ENCODE results near the gene KAT2B. TPM values are rescaled to one million over a fixed set of nuclear protein-coding genes. Genes with fewer than 3 reads are reported as not detected.

Gene KAT2B
- total RNA-seq, 2 donors from 2014 or later, result 25.0 to 70.5 TPM

- no peaks in the 10 kb centered on the region for H3K27me3 ChIP-seq
- no peaks in the 10 kb centered on the region for H3K9me3 ChIP-seq
- H3K27ac ChIP-seq, result no peak overlapping the region
- H3K36me3 ChIP-seq, result no peaks in the 10 kb centered on the region
- H3K4me1 ChIP-seq, result peaks cover 0 to 62% of the 10 kb centered on the region in 2 donors
- no peak for DNase-seq (ENCODE audit: low spot score)
- no peak for TF ChIP-seq CTCF (IDR thresholded peaks at IDR 0.05)
- H3K4me3 ChIP-seq, result no peak overlapping the region
These were observed 12.6 kb downstream of the KAT2B start for GRCh38 chr3:20052851-20053250.

DNA sequence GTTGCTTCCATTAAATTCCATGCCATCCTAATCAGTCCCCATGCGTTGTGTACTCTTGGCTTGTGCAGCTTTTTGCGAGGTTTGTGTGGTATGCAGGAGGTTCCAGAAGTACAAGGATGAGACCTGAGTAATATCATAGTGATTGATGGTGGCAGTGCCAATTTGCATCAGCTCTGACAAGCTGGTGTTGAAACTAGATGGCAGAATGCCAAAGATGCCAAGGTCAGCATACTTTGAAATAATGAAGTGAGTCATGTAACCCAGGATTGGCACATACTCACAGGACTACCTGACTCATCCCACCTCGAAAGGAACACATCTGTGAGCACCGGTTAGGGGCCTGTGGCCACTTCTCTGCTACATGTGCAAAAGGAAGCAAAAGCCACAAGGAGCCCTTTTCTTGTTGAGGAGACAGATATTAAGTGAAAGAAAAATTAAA, 14.3 kb downstream of the KAT2B start:
- Histone ChIP-seq H3K27me3 (no peaks in the 10 kb centered on the region), H3K9me3 (no peaks in the 10 kb centered on the region), H3K27ac (peak overlapping the region; percentile 58 to 84), H3K4me1 (peaks cover 0 to 55% of the 10 kb centered on the region in 2 donors), H3K36me3 (no peaks in the 10 kb centered on the region), H3K4me3 (no peak overlapping the region)
- no peak for TF ChIP-seq CTCF (IDR thresholded peaks at IDR 0.05)
- DNase-seq (ENCODE audit: low spot score), result peak; percentile 71

- DNase-seq (ENCODE audit: low spot score), result no peak
- no peak for TF ChIP-seq CTCF (IDR thresholded peaks at IDR 0.05)
- Histone ChIP-seq H3K4me3 (no peak overlapping the region), H3K27me3 (no peaks in the 10 kb centered on the region), H3K27ac (peak overlapping the region; percentile 58 to 84), H3K4me1 (peaks cover 0 to 55% of the 10 kb centered on the region in 2 donors), H3K36me3 (no peaks in the 10 kb centered on the region), H3K9me3 (no peaks in the 10 kb centered on the region)
These were observed 15.0 kb downstream of the KAT2B start for GRCh38 chr3:20055020-20055775.

DNA sequence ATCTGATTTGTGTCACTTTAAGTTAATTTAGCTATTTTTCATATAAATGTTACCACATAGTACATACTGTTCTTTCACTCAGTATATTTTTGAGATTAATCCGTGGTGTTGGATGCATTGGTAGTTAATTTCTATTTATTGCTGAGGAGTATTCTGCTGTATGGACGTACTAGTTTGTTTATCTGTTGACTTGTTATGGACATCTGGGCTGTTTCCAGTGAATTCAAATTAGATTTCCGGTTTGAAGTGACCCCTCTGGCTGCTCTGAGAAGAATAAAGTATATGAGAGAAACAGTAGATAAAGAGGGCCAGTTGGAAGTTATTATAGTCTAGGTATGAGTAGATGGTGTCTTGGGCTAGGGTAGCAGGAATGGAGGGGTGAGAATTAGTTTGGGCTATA, 15.6 kb downstream of the KAT2B start:
- TF ChIP-seq CTCF (IDR thresholded peaks at IDR 0.05), result no peak
- H3K4me1 ChIP-seq, result peaks cover 0 to 58% of the 10 kb centered on the region in 2 donors
- DNase-seq (ENCODE audit: low spot score), result no peak

DNA sequence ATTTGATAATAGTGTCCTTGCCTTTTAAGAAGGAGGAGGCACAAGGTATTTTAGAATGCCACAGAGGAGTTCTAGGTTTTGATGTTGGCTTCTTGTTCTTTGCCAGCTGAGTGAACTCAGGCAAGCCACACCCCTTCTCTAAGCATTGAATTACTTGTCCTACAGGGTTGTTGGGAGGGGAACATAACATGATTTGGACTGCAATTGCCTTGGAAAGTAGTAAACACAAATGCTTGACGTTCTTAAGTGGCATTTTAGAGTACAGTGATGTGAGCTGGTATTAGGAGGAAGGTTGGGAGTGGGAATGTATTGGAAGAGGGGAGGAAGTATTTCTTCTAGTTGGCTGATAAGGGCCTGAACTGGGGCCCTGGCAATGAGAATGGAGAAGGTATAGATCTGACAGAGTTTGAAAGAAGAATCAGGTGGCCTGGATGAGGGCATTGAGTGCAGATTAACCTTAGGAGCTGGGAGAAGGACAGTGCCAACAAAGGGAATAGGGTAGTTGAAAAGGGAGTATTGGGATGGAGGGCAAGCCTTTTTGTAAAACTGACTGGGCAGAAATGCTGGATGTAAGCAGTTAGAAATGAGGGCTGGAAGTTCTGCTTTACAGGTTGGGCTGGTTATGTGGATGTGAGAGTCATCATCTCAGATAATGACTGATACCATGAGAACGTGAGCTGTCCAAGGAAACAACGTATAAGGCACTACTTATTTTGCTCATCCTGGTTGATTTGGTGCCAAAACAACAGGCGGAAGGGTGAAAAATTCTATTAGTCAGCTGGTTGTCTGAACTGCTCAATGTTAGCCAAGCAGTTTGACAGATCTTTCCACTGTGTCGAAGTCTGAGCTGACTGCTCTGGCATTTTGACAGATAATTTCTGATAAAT, 16.7 kb downstream of the KAT2B start:
- Histone ChIP-seq H3K27ac (peak overlapping the region; percentile 70 to 84), H3K36me3 (no peaks in the 10 kb centered on the region), H3K9me3 (no peaks in the 10 kb centered on the region), H3K4me3 (no peak overlapping the region), H3K27me3 (no peaks in the 10 kb centered on the region), H3K4me1 (peaks cover 0 to 54% of the 10 kb centered on the region in 2 donors)
- no peak for DNase-seq (ENCODE audit: low spot score)
- no peak for TF ChIP-seq CTCF (IDR thresholded peaks at IDR 0.05)

More for the DNA sequence above, 15.6 kb downstream of the KAT2B start:
- H3K27ac ChIP-seq, result peak overlapping the region; percentile 58 to 84
- H3K9me3 ChIP-seq, result no peaks in the 10 kb centered on the region
- no peak overlapping the region for H3K4me3 ChIP-seq
- H3K27me3 ChIP-seq, result no peaks in the 10 kb centered on the region
- H3K36me3 ChIP-seq, result no peaks in the 10 kb centered on the region

Data from right atrium auricular region (tissue), 2 donors.